SU-DHL-6 (cell line): Measurements from ENCODE around the gene GTF2F2.

Experiments used
- EZH2phosphoT487 ChIP-seq: fragments of 200-600 bp; sonication (generic), shearing (Covaris generic); conservative IDR thresholded peaks from 2 replicates; pipeline ENCODE4 v1.6.1; 2018; ENCODE audit warnings: mild to moderate bottlenecking, antibody characterized with exemption, low read length, moderate library complexity, mixed read lengths
- TF ChIP-seq, protein P1 (sequence below): fragments of 200-600 bp; sonication (generic); IDR thresholded peaks from one replicate; pipeline ENCODE4 v1.5.1; 2017; ENCODE audit warnings: antibody characterized with exemption, mild to moderate bottlenecking, low read length, moderate library complexity; ENCODE audit not compliant: insufficient read depth, poor library complexity, severe bottlenecking

DNA sequence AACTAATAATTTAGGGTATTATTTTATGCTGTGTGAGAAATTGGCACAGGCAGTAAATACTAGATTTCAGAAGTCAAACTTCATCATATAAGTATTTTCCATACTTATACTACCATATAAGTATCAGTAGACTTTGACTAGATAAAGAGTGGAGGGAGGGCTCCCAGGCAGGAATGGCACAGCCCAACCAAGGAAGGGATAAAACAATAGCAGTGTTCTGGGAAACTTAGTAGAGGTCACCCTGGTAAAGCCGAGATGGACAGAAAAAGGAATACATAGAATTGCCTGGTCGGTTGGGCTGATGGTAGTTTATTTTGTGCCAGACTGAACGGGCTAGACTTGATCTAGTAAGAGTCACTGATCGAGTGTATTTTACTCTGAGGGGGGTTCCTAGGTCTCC is 100.1 kb downstream of the GTF2F2 start:
- TF ChIP-seq, protein P1, sequence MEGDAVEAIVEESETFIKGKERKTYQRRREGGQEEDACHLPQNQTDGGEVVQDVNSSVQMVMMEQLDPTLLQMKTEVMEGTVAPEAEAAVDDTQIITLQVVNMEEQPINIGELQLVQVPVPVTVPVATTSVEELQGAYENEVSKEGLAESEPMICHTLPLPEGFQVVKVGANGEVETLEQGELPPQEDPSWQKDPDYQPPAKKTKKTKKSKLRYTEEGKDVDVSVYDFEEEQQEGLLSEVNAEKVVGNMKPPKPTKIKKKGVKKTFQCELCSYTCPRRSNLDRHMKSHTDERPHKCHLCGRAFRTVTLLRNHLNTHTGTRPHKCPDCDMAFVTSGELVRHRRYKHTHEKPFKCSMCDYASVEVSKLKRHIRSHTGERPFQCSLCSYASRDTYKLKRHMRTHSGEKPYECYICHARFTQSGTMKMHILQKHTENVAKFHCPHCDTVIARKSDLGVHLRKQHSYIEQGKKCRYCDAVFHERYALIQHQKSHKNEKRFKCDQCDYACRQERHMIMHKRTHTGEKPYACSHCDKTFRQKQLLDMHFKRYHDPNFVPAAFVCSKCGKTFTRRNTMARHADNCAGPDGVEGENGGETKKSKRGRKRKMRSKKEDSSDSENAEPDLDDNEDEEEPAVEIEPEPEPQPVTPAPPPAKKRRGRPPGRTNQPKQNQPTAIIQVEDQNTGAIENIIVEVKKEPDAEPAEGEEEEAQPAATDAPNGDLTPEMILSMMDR = no peak
- no peak for TF ChIP-seq EZH2phosphoT487
